Activated CD4-positive, CD25-positive, alpha-beta regulatory T cell treated with anti-CD3 and anti-CD28 coated beads, Interleukin-2, amount 50 U/mL, for 16 hours (primary cell): ENCODE data around the gene KANK3.
A peak's percentile ranks its signal among the peaks of the same experiment; 100 is the strongest.
"Not testable (repeated sequence)": the region's sequence is repeated elsewhere in the genome, so short reads cannot be mapped to it uniquely, and the experiment has no call there.

Experiments used
- DNase-seq: peaks from one replicate; pipeline ENCODE4 v3.0.0-alpha.2; 2020; ENCODE audit warnings: low read depth, low spot score

KANK3 gene

GRCh38 chr19:8342684-8343482 is at the start of gene KANK3:
KANK3 (minus strand) TSS chr19:8343262; CDS start chr19:8337828, 5,434 bp downstream.
- DNase-seq = peak; percentile 78

DNA sequence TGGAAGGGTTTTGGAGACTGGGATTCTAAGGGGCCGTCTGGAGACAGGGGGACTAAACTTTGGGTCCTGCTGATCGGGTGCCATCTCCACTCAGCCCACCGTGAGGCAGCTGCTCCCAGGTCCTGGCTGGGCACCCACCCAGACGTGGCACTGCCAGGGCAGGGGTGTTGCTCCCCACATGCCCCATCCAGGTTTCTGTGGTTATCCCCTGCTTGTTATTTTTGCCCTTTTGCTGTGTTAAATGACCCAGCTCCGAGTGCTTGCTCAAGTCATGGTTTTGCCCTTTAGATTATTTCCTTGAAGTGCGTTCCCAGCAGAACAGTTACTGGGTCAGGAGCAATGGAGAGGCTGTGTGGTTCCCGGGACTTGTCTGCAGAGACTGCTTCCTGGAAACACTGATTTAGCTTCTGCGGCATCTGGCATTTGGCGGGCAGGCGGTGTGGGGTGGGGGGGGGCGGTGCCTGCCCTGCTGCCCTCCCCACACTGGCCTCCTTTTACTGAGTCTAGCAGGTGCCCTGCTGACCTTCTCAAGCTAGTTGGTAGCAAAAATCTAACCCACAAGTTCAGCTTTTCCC is 49.0 kb upstream of the KANK3 start:
- DNase-seq = no peak

DNA sequence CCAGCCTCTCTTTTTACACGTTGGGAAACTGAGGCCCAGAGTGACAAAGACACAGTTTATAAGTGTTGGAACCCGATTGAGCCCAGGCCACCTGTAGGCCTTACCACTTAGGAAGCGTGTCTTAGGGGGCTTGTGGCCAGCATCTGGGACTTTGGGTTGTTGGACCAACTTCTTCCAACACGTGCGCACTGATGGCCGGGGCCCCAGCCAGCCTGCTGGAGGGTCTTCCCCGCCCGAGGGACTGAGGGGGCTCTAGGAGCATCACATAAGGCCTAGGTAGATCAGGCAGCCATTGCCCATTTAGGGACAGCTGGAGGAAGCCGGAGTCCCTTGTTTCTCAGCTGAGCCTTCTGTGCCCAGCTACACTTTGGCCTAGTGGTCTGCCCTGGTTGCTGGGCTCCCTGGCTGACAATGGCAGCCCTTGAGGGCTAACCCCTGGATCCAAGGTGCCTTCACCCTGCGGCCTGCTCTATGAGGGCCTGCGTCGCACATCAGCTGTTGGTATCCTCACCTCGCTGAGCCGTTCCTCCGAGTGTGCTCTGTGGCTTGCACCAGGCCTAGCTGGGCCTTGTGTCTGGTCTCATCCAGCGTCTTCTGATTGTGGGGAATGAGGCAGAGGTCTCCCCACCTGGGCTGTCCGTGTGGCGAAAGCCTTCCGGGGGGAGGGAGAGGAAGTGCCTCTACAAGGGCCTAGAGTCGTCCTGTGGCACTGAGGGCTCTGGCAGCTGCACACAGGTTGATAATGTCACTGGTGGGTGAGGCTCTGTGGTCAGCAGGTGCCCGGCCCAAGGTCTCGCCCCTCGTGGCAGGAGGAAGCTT is 48.3 kb upstream of the KANK3 start:
- no peak for DNase-seq

- peak; percentile 77 for DNase-seq
Observed at GRCh38 chr19:8390617-8390981, 47.5 kb upstream of the KANK3 start.

DNA sequence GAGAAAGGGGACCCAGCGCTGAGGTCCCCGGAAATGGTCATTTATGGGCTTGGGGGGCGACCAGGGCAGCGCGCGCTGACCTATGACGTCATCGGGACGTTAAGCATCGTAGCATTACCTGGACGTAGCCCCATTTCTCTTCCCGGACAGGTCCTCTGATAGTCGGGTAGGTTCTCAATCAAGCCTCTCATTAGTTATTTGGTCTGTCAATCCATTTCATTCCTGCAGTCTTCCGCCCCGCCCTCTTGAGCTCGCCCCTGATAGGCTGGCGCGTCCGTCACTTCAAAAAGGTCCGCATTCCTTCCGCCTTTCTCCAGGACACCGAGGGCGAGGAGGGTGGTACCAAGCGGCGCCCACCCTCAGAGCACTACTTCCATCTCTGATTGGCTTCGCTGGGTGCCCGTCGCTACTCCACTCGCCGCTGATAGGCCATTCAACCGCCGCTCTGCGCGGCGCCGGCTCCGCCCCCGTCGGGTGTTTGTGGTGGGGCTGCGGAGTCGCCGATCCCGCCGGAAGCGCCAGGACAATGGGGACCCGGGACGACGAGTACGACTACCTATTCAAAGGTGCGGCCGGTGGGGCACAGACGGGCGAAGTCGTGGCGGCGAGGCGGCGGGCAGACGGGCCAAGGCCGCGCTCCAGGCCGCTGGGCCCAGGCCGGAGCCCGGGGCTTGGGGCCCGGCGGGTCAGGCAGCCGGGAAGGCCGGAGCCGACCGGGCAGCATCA is 47.0 kb upstream of the KANK3 start, which contains the start of gene RAB11B:
Gene RAB11B (plus strand): TSS at position 470 of the 726 bp plus-strand sequence. CDS start 57 bp downstream, at position 527.
- DNase-seq = peak; percentile 97

DNA sequence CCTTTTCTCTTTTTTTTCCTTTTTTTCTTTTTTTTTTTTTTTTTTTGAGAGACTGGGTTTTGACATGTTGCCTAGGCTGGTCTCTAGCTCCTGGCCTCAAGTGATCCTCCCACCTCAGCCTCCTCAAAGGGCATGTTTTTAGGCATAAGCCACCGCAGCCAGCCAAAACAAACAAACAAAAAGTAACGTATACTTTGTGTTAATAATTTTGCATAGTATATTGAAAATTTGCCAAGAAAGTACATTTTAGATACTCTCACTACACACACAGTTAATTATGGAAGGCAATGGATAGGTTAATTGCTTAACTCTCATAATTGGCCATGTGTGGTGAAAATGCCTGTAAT is 45.5 kb upstream of the KANK3 start:
- DNase-seq = no peak

DNA sequence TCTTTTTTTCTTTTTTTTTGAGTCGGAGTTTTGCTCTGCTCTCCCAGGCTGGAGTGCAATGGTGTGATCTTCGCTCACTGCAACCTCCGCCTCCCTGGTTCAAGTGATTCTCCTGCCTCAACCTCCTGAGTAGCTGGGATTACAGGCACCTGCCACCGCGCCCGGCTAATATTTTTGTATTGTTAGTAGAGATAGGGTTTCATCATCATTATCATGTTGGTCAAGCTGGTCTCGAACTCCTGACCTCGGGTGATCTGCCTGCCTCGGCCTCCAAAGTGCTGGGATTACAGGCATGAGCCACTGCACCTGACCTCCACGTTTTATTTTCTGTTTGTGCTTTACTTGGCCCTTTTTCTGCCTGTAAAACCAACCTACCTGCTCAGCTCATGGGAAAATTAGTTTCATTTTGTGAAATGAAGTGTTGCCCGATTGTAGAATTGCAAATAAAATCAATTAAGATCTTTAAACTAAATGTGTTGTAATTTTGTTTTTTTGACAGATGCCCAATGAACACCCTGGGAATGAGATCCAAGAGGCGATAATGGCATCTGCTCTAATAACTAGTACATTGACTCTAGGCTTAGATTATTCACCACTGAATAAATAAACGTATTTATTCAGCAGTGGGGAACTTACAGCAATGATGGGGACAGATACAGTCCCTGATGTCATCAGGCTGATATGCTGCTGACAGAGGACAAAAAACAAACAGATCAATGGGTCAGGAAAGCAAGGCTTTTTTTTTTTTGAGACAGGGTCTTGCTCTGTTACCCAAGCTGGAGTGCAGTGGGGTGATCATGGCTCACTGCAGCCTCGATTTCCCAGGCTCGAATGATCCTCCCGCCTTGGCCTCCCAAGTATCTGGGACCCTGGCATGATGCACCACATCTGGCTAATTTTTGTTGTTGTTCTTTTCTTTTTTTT is 44.9 kb upstream of the KANK3 start:
- no peak for DNase-seq

DNA sequence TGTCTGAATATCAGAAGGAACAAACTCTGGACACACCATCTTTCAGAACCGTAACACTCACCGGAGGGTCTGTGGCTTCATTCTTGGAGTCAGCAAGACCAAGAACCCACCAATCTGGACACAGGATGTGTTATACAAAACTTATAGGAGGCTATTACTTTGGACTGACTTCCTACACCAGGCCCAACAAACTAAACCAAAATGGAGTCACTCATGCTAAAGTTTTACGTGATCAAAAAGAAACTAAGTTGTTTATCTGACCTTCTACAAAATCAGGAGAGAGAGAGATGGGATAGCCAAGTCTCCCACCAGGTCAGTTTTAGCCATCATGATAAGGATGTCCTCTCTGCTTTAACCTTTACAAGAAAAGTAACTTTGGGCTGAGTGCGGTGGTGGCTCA is 43.9 kb upstream of the KANK3 start:
- DNase-seq = no peak

- not testable (repeated sequence) for DNase-seq
Observed at GRCh38 chr19:8386419-8386818, 43.4 kb upstream of the KANK3 start.

DNA sequence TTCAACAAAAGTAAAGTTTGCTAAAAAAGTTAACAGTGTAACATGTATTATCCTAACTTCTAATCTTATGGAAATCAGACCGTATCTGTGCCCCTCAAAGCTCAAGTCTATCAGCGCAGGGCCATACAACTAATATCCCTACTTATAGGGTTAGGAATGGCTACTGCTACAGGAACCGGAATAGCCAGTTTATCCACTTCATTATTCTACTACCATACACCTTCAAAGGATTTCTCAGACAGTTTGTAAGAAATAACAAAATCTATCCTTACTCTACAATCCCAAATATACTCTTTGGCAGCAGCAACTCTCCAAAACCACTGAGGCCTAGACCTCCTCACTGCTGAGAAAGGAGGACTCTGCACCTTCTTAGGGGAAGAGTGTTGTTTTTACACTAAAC is 42.5 kb upstream of the KANK3 start:
- not testable (repeated sequence) for DNase-seq

GRCh38 chr19:8385103-8385502 is 42.0 kb upstream of the KANK3 start:
- not testable (repeated sequence) for DNase-seq

GRCh38 chr19:8384569-8384968 is 41.5 kb upstream of the KANK3 start:
- not testable (repeated sequence) for DNase-seq

- DNase-seq = not testable (repeated sequence)
Observed at GRCh38 chr19:8379156-8379891, 36.3 kb upstream of the KANK3 start.

- DNase-seq = no peak
Observed at GRCh38 chr19:8377598-8377997, 34.5 kb upstream of the KANK3 start.

DNA sequence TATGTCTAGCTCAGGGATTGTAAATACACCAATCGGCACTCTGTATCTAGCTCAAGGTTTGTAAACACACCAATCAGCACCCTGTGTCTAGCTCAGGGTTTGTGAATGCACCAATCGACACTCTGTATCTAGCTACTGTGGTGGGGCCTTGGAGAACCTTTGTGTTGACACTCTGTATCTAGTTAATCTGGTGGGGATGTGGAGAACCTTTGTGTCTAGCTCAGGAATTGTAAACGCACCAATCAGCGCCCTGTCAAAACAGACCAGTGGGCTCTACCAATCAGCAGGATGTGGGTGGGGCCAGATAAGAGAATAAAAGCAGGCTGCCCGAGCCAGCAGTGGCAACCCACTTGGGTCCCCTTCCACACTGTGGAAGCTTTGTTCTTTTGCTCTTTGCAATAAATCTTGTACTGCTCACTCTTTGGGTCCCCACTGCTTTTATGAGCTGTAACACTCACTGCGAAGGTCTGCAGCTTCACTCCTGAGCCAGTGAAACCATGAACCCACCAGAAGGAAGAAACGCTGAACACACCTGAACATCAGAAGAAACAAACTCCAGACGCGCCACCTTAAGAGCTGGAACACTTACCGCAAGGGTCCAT is 33.4 kb upstream of the KANK3 start:
- not testable (repeated sequence) for DNase-seq

DNA sequence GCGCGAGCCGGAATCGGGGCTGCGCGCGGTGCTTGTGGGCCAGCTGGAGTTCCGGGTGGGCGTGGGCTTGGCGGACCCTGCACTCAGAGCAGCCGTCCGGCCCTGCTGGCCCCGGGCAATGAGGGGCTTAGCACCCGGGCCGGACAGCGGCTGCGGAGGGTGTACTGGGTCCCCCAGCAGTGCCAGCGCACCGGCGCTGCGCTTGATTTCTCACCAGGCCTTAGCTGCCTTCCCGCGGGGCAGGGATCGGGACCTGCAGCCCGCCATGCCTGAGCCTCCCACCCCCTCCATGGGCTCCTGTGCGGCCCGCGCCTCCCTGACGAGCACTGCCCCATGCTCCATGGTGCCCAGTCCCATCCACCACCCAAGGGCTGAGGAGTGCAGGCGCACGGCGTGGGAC is 32.7 kb upstream of the KANK3 start:
- DNase-seq = not testable (repeated sequence)

GRCh38 chr19:8373867-8374813 is 31.1 kb upstream of the KANK3 start:
- DNase-seq = no peak
